Bronchial epithelial cell (primary cell): ENCODE data around the gene DNAJC16. TPM values are rescaled to one million over a fixed set of nuclear protein-coding genes. Genes with fewer than 3 reads are reported as not detected.

Source experiments
- DNase-seq: peaks from one replicate; pipeline ENCODE4 v3.0.0-alpha.2; 2010; ENCODE audit warnings: low read depth
- FAIRE-seq: peaks from 2 replicates; lab custom pipeline; 2011; peaks lifted over from hg19 to GRCh38; lab: Jason Lieb, UNC
- H3K27me3 ChIP-seq: 2 replicates; pipeline ENCODE4 v1.5.1; 2011; ENCODE audit warnings: low read length; ENCODE audit not compliant: control insufficient read depth, insufficient read depth
- H3K36me3 ChIP-seq: 2 replicates; pipeline ENCODE4 v1.5.1; 2011; ENCODE audit warnings: low read length; ENCODE audit not compliant: control insufficient read depth, insufficient read depth
- H3K4me3 ChIP-seq: 2 replicates; pipeline ENCODE4 v1.5.1; 2011; ENCODE audit warnings: mild to moderate bottlenecking, low read depth, low read length, control low read depth
- CTCF ChIP-seq: IDR thresholded peaks from 2 replicates; pipeline ENCODE4 v1.5.1; 2011; ENCODE audit warnings: mild to moderate bottlenecking, moderate library complexity, low read length, control low read depth, inconsistent platforms; ENCODE audit not compliant: insufficient read depth, severe bottlenecking
- total RNA-seq: library from RNA; depleted of rRNA; stranded (reverse); fragments of >200 nt; gene quantifications from 2 replicates; pipeline ENCODE4 v1.2.1, GENCODE V29; 2014

Gene DNAJC16
- total RNA-seq, 1 donor from 2014 or later = 7.6 TPM

DNA sequence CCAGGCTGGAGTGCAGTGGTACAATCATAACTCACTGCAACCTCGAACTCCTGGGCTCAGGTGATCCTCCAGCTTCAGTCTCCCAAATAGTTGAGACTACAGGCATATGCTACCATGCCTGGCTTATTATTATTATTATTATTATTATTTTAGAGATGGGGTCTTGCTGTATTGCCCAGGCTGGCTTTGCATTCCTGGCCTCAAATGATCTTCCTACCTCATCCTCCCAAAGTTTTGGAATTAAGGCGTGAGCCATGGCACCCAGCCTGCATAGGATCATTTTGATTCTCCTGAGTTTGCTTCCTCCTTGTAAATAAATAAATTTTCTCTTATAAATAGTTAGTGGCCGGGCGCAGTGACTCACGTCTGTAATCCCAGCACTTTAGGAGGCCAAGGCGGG lies 96.8 kb downstream of the DNAJC16 start:
- no peak for FAIRE-seq
- H3K27me3 ChIP-seq = no peaks in the 10 kb centered on the region
- H3K4me3 ChIP-seq = no peak overlapping the region
- DNase-seq = no peak
- no peaks in the 10 kb centered on the region for H3K36me3 ChIP-seq
- TF ChIP-seq CTCF = no peak

DNA sequence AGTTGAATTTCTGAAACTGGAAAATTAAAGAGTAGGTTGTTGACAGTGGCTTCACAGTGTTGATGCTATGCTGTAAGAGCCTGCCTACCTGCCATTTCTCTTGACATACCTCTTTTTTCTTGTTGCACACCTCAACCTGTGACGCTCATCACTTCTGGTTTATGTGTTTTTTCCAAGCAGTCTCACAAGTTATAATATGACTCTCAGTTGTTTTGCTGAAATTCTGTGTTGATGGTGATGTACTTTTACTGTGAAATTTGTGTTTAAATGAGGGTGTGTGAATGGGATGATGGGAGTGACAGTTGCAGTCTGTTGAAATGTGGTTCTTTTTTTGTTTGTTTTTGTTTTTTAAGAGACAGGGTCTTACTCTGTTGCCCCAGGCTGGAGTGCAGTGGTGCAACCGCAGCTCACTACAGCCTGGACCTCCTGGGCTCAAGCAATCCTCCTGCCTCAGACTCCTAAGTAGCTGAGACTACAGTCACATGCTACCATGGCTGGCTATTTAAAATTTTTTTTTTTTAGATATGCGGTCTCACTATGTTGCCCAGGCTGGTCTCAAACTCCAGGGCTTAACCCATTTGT lies 97.6 kb downstream of the DNAJC16 start:
- no peak overlapping the region for H3K4me3 ChIP-seq
- no peaks in the 10 kb centered on the region for H3K36me3 ChIP-seq
- TF ChIP-seq CTCF = no peak
- no peaks in the 10 kb centered on the region for H3K27me3 ChIP-seq
- FAIRE-seq (no peak), DNase-seq (no peak)

- no peaks in the 10 kb centered on the region for H3K27me3 ChIP-seq
- DNase-seq (no peak), FAIRE-seq (no peak)
- no peak for TF ChIP-seq CTCF
- peaks cover 2% of the 10 kb centered on the region for H3K36me3 ChIP-seq
- H3K4me3 ChIP-seq = no peak overlapping the region
These were observed 98.6 kb downstream of the DNAJC16 start for GRCh38 chr1:15625056-15625917.

Other genes with a start within 250 kb of the DNAJC16 start
- gene EFHD2, start 117.0 kb upstream of the DNAJC16 start, total RNA-seq = 41.5 and 42.6 TPM in 2 replicates
- not detected in 2 replicates for gene CTRC, start 88.4 kb upstream of the DNAJC16 start, total RNA-seq
- not detected in 2 replicates for gene CELA2A, start 70.1 kb upstream of the DNAJC16 start, total RNA-seq
- gene CELA2B, start 50.7 kb upstream of the DNAJC16 start, total RNA-seq = not detected in 2 replicates
- 3.2 and 6.1 TPM in 2 replicates for gene CASP9, start 2.6 kb upstream of the DNAJC16 start, total RNA-seq
- 0.51 and 1.6 TPM in 2 replicates for gene AGMAT, start 58.2 kb downstream of the DNAJC16 start, total RNA-seq
- gene DDI2, start 90.6 kb downstream of the DNAJC16 start, total RNA-seq = 13.7 and 19.1 TPM in 2 replicates
- gene PLEKHM2, start 157.5 kb downstream of the DNAJC16 start, total RNA-seq = 52.0 and 60.6 TPM in 2 replicates
- gene SLC25A34, start 209.4 kb downstream of the DNAJC16 start, total RNA-seq = under 0.01 and 0.38 TPM in 2 replicates
- gene TMEM82, start 215.7 kb downstream of the DNAJC16 start, total RNA-seq = not detected in 2 replicates
- 60.9 and 72.4 TPM in 2 replicates for gene FBLIM1, start 231.9 kb downstream of the DNAJC16 start, total RNA-seq